IgD-negative memory B cell (primary cell): ENCODE measurements around the gene EIF3K. TPM values are rescaled to one million over a fixed set of nuclear protein-coding genes. Genes with fewer than 3 reads are reported as not detected.
"Not testable (repeated sequence)": the region's sequence is repeated elsewhere in the genome, so short reads cannot be mapped to it uniquely, and the experiment has no call there.

ENCODE experiments used
- H3K27ac Mint-ChIP-seq, 3 donors: one replicate each; pipeline ENCODE4 v1.8.0; 2020 to 2022; ENCODE audit warnings: mild to moderate bottlenecking in 3 of 3, mixed read lengths in 3 of 3, moderate library complexity in 1 of 3
- H3K27me3 Mint-ChIP-seq: one replicate; pipeline ENCODE4 v1.8.0; 2021; ENCODE audit warnings: mixed read lengths
- H3K36me3 Mint-ChIP-seq: one replicate; pipeline ENCODE4 v1.8.0; 2020; ENCODE audit warnings: mild to moderate bottlenecking, mixed read lengths
- H3K4me1 Mint-ChIP-seq, 3 donors: one replicate each; pipeline ENCODE4 v1.8.0; 2020 to 2022; ENCODE audit warnings: mixed read lengths in 3 of 3, mild to moderate bottlenecking in 1 of 3
- H3K4me3 Mint-ChIP-seq, 4 donors: one replicate each; pipeline ENCODE4 v1.8.0; 2020 to 2022; ENCODE audit warnings: mild to moderate bottlenecking in 4 of 4, mixed read lengths in 4 of 4, moderate library complexity in 3 of 4
- H3K9me3 Mint-ChIP-seq, 3 donors: one replicate each; pipeline ENCODE4 v1.8.0; 2020 to 2021; ENCODE audit warnings: mixed read lengths in 3 of 3, mild to moderate bottlenecking in 1 of 3
- polyA plus RNA-seq: library from polyadenylated mRNA; unstranded; fragments of 300-500 nt; fragmentation: Illumina TruSeq; gene quantifications from one replicate; pipeline ENCODE4 v1.2.3, GENCODE V29; 2021

The EIF3K gene
- polyA plus RNA-seq, 1 donor from 2014 or later = 371 TPM

DNA sequence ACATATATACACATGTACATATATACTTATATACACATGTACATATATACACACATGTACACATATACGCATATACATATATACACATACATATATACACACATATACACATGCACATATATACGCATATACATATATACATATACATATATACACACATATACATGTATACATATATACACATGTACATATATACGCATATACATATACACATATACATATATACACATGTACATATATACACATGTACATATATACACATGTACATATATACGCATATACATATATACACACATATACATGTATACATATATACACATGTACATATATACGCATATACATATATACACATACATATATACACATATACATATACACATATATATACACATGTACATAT is 16.1 kb upstream of the EIF3K start:
- H3K27me3 Mint-ChIP-seq, H3K4me1 Mint-ChIP-seq, H3K4me3 Mint-ChIP-seq, H3K27ac Mint-ChIP-seq, H3K9me3 Mint-ChIP-seq, H3K36me3 Mint-ChIP-seq: not testable (repeated sequence)

DNA sequence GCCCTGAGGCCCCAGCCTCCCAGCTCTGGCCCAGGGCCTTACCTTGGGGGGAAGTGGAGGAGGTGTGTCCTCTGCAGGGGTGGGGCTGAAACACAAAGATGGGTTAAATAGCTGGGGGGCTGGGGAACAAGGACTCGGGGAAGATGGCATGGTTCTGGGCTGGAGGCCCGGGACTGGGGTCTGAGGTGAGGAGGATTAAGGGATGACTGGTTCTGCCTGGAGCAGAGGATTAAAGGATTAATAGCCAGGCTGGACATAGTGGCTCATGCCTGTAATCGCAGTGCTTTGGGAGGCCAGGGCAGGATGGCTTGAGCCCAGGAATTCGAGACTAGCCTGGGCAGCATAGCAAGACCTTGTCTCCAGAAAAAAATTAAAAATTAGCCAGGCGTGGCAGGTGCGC is 12.9 kb upstream of the EIF3K start:
- no peaks in the 10 kb centered on the region for H3K27me3 Mint-ChIP-seq
- H3K4me1 Mint-ChIP-seq = peaks cover 0 to 1% (median under 1%) of the 10 kb centered on the region in 3 donors
- peaks cover 6% of the 10 kb centered on the region for H3K36me3 Mint-ChIP-seq
- no peak overlapping the region for H3K27ac Mint-ChIP-seq
- H3K9me3 Mint-ChIP-seq = no peaks in the 10 kb centered on the region
- no peak overlapping the region for H3K4me3 Mint-ChIP-seq

DNA sequence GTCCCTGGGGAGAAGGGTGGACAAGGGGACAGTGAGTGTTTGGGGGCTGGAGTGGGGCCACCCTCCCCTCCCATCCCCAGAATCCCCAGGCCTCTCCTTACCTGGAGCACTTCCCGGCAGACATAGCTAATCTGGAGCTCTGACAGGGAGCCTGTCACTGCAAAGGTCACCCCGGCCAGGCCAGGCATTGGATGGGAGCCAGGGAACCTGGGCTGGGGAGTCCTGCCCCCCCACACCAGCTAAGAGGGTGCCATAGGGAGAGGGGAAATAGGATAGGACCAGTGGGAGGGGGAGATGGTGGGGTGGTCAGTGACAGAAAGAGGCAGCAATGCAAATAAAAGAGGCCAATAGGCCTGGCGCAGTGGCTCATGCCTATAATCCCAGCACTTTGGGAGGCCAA is 4.7 kb upstream of the EIF3K start:
- H3K36me3 Mint-ChIP-seq = peaks cover 6% of the 10 kb centered on the region
- H3K27ac Mint-ChIP-seq = no peak overlapping the region
- H3K9me3 Mint-ChIP-seq = no peaks in the 10 kb centered on the region
- H3K4me3 Mint-ChIP-seq = peak overlapping the region in 1 of 4 donors; percentile 89
- no peaks in the 10 kb centered on the region for H3K27me3 Mint-ChIP-seq
- H3K4me1 Mint-ChIP-seq = peaks cover 11 to 25% (median 21%) of the 10 kb centered on the region in 3 donors

DNA sequence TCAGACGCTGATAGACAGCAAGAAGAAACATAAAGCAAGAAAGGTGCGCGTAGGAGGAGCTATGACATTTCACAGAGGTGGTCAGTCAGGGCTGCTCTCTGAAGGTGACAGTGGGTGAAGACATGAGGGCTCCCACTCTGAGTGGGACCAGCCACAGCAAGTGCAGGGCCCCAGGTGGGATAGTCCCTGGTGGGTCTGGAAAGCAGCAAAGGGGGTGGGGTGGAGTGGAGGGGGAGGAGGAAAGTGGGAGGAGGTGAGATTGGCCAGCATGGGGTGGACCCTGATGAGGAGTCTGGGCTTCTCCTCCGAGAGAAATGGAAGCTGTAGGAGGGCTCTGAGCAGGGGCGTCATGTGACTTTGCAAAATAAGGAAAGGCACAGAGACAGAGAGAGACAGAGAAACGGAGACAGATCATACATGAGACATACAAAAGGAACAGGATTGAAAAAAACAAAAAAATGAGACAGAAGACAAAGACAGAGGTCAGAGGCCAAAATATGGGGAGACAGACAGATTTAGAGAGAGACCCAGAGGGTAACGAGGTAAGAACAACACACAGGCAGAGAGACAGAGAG is 3.9 kb upstream of the EIF3K start:
- peaks cover 6% of the 10 kb centered on the region for H3K36me3 Mint-ChIP-seq
- H3K27ac Mint-ChIP-seq = peak overlapping the region in 2 of 3 donors; percentile 7 to 86
- peak overlapping the region; percentile 48 to 96 (median 90) for H3K4me3 Mint-ChIP-seq
- H3K9me3 Mint-ChIP-seq = no peaks in the 10 kb centered on the region
- no peaks in the 10 kb centered on the region for H3K27me3 Mint-ChIP-seq
- peaks cover 11 to 30% (median 25%) of the 10 kb centered on the region in 3 donors for H3K4me1 Mint-ChIP-seq

DNA sequence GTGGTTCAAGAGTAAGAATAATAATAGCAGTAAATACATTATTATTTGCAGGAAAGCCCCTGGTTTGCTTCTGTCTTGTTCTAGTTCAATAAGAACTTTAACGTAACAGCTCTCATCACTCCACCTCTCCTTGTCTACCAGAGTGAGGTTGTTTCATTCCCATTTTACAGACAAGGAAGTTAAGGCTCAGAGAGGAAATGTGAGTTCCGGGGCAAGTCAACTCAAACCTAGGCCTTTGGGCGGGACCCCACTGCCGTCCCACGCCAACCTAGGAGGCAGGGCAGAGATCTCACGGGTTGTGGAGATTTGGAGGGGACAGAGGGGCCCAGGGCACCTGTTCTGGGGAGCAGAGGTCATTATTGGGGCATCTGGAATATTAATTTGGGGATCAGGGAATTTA is 2.7 kb upstream of the EIF3K start:
- H3K27me3 Mint-ChIP-seq = no peaks in the 10 kb centered on the region
- no peaks in the 10 kb centered on the region for H3K9me3 Mint-ChIP-seq
- peak overlapping the region; percentile 87 to 99 (median 98) for H3K4me3 Mint-ChIP-seq
- peak overlapping the region; percentile 96 to 99 (median 98) for H3K27ac Mint-ChIP-seq
- H3K36me3 Mint-ChIP-seq = peaks cover 6% of the 10 kb centered on the region
- H3K4me1 Mint-ChIP-seq = peaks cover 11 to 31% (median 27%) of the 10 kb centered on the region in 3 donors

DNA sequence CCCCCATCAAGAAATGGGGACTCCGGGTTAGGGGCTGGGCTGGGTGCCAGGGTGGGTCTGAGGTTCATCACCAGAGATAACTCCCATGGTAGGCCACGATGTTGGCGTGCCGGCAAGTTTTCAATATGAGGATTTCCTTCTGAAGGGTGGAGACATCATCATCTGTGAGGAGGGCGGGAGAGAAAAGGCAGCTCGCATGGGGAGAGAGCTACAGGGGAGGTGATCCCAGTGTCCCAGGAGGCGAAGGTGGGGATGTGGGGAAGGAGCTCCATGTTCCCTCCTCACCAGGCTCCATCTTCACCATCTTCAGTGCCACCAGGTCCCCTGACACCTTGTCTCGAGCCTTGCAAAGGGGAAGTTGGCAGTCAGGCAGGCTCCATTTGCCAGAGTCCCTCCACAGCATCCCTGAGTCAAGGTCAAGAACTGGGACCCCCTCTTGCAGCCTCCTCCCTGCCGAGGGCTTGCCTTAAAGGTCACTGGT is 1.7 kb upstream of the EIF3K start:
- Mint-ChIP-seq H3K27ac (peak overlapping the region; percentile 96 to 98 (median 97)), H3K9me3 (no peaks in the 10 kb centered on the region), H3K27me3 (no peaks in the 10 kb centered on the region), H3K4me1 (peaks cover 11 to 31% (median 27%) of the 10 kb centered on the region in 3 donors), H3K4me3 (peak overlapping the region; percentile 87 to 99 (median 98)), H3K36me3 (peaks cover 6% of the 10 kb centered on the region)

DNA sequence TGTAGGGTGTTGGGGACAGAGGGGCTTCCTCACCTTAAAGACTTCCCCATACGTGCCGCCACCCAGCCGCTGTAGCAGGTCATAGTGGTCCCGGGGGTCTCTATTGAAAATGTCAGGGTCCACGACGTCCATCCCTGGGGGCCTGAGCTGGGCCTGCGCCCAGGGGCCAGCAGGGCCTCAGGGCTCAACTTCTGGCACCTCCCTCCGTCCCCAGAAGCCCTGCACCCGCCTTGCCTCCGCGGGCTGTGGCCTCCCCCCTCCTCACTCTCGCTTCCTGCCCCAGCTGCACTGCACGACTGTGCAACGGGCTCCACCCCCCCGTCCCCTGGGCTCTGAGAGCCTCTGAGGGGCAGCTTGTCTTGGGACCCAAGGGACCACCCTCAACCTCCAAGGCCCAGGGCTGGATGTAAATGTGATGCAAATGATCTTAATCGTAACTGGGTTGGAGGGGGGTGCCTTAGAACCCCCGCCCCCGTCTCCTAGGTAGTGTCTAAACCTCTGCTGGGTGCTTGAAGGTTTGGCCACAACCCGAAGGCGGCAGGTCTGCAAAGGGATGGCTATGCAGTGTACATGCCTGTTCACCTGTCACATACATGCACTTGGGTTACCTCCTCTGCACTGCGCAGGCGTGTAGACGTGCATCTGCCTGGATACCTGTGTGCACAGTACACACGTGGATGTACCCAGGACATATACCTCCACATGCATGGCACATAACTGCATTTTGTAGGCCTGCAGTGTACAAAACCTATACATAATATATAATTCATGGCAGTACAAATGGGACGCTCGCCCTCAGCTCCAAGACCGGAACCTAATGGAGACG is 1.0 kb upstream of the EIF3K start, which contains the start of gene MAP4K1:
MAP4K1 (minus strand) TSS at position 190 of the 826 bp plus-strand sequence; CDS start at position 132, 58 bp downstream.
- peaks cover 6% of the 10 kb centered on the region for H3K36me3 Mint-ChIP-seq
- peak within 1 kb of the TSS; percentile 96 to 99 (median 98) for H3K27ac Mint-ChIP-seq
- peak within 1 kb of the TSS; percentile 87 to 99 (median 98) for H3K4me3 Mint-ChIP-seq
- H3K27me3 Mint-ChIP-seq = no peaks in the 10 kb centered on the region
- H3K9me3 Mint-ChIP-seq = no peaks in the 10 kb centered on the region
- H3K4me1 Mint-ChIP-seq = peaks cover 11 to 28% (median 25%) of the 10 kb centered on the region in 3 donors

DNA sequence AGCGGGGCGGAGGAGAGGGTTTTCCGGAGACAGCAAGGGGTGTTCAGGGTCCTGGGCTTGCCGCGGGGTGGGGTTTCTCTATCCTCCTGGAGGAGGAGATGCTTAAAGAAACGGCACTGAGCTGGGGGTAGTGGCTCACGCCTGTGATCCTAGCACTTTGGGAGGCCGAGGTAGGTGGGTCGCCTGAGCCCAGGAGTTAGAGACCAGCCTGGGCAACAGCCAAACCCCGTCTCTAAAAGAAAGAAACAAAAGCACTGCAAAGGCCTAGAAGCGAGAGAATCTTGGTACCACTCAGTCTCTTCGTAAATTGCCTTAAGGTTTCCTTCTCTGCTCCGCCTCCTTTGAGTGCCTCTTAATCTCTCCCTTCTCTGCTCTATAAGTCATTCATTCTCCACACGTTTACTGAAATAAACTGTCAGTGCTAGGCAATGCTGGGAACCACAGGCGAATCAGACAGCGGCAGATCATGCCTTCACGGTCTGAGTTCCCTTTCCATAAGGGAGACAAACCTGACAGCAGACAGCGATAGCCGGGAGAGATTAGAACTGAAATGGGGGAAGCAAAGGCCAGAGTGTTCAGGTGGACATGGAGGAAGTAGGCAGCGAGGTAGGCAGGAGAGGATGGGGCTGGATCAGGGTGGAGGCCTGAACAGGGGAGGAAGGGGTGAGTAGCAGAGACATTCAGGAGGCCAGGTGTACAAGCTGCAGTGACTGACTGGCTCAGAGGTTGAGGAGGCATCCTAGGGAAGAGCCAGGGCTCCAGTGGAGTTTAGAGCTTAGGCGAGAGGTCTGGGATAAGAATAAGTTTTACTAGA is 580 bp downstream of the EIF3K start:
- Mint-ChIP-seq H3K9me3 (no peaks in the 10 kb centered on the region), H3K4me1 (peaks cover 11 to 25% (median 25%) of the 10 kb centered on the region in 3 donors), H3K27ac (peak overlapping the region; percentile 96 to 99 (median 98)), H3K27me3 (no peaks in the 10 kb centered on the region), H3K36me3 (peaks cover 6% of the 10 kb centered on the region), H3K4me3 (peak overlapping the region; percentile 87 to 99 (median 98))

DNA sequence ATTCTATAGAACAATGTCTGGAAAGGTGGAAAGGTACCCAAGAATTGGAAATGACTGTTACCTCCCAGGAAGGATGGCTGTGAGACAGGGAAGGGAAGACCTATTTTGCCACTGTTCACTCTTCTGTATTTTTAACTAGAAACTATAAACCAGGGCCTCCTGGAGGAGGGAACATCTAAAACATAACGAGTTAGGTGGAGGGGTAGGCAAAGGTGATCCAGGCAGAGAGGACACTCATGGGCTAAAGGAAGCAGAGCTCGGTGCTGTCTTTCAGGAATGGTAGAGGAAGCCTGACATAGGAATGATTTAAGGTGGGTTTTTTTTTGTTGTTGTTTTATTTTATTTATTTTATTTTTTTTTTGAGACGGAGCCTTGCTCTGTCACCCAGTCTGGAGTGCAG is 5.8 kb downstream of the EIF3K start:
- H3K4me1 Mint-ChIP-seq = peaks cover 0 to 9% (median 4%) of the 10 kb centered on the region in 3 donors
- no peak overlapping the region for H3K4me3 Mint-ChIP-seq
- no peak overlapping the region for H3K27ac Mint-ChIP-seq
- no peaks in the 10 kb centered on the region for H3K9me3 Mint-ChIP-seq
- H3K27me3 Mint-ChIP-seq = no peaks in the 10 kb centered on the region
- peaks cover 2% of the 10 kb centered on the region for H3K36me3 Mint-ChIP-seq

DNA sequence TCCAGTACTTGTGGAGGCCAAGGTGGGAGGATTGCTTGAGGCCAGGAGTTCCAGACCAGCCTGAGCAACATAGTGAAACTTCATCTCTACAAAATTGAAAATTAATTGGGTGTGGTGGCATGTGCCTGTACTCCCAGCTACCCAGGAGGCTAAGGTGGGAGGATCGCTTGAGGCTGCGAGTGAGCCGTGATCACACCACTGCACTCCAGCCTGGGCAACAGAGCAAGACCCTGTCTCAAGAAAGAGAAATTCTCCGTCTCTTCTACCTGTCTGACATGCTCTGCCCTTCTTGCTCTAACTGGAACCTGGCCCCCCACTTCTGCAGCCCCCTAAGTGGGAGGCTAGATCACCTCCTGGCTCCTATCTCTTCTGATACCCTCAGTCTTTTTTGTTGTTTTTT is 7.4 kb downstream of the EIF3K start:
- H3K36me3 Mint-ChIP-seq = peaks cover 2% of the 10 kb centered on the region
- no peak overlapping the region for H3K4me3 Mint-ChIP-seq
- H3K27ac Mint-ChIP-seq = no peak overlapping the region

DNA sequence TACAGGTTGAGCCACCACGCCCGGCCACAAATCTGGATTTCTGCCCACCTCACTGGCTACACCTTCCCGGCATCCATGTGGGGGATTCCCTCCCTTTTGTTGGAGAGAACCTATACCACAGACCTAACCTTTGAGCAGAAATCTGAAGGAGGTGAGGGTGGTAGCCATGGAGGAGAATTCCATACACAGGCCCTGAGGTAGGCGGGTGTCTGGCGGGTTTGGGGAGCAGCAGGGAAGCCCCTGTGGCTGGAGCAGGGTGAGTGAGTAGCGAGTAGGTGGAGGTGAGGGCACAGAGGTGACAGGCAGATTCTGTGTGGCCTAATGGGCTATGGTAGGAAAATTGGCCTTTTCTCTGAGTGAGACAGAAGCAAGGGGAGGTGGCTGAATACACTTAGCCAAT is 10.6 kb downstream of the EIF3K start:
- Mint-ChIP-seq H3K4me3 (peak overlapping the region in 1 of 4 donors; percentile 56), H3K9me3 (no peaks in the 10 kb centered on the region), H3K36me3 (peaks cover 6% of the 10 kb centered on the region), H3K27ac (no peak overlapping the region), H3K27me3 (no peaks in the 10 kb centered on the region), H3K4me1 (peaks cover 1 to 8% (median 3%) of the 10 kb centered on the region in 3 donors)

More for the DNA sequence above, 7.4 kb downstream of the EIF3K start:
- Mint-ChIP-seq H3K4me1 (peaks cover 0 to 4% (median 0%) of the 10 kb centered on the region in 3 donors), H3K9me3 (no peaks in the 10 kb centered on the region), H3K27me3 (no peaks in the 10 kb centered on the region)

DNA sequence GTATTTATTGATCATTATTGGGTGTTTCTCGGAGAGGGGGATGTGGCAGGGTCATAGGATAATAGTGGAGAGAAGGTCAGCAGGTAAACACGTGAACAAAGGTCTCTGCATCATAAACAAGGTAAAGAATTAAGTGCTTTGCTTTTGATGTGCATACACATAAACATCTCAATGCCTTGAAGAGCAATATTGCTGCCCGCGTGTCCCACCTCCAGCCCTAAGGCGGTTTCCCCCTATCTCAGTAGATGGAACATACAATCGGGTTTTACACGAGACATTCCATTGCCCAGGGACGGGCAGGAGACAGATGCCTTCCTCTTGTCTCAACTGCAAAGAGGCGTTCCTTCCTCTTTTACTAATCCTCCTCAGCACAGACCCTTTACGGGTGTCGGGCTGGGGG is 12.3 kb downstream of the EIF3K start:
- not testable (repeated sequence) for H3K36me3 Mint-ChIP-seq, H3K9me3 Mint-ChIP-seq, H3K27me3 Mint-ChIP-seq, H3K4me3 Mint-ChIP-seq
- H3K27ac Mint-ChIP-seq = peak overlapping the region in 1 of 3 donors; percentile 21
- peaks cover 6 to 11% (median 7%) of the 10 kb centered on the region in 3 donors for H3K4me1 Mint-ChIP-seq

DNA sequence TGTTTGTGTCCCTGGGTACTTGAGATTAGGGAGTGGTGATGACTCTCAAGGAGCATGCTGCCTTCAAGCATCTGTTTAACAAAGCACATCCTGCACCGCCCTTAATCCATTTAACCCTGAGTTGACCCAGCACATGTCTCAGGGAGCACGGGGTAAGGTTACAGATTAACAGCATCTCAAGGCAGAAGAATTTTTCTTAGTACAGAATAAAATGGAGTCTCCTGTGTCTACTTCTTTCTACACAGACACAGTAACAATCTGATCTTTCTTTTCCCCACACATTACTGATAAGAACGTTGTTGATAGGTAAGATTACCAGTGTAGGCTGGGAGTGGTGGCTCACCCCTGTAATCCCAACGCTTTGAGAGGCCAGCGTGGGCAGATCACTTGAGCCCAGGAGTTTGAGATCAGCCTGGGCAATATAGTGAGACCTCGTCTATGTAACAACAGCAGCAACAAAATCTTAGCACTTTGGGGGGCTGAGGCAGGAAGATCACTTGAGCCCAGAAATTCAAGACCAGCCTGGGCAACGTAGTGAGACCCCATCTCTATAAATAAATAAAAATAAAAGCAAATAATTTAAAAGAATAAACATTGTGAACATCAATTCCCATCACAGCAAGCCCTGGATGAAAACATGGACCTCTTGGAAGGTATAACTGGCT is 13.0 kb downstream of the EIF3K start:
- not testable (repeated sequence) for H3K9me3 Mint-ChIP-seq, H3K4me3 Mint-ChIP-seq, H3K27ac Mint-ChIP-seq

DNA sequence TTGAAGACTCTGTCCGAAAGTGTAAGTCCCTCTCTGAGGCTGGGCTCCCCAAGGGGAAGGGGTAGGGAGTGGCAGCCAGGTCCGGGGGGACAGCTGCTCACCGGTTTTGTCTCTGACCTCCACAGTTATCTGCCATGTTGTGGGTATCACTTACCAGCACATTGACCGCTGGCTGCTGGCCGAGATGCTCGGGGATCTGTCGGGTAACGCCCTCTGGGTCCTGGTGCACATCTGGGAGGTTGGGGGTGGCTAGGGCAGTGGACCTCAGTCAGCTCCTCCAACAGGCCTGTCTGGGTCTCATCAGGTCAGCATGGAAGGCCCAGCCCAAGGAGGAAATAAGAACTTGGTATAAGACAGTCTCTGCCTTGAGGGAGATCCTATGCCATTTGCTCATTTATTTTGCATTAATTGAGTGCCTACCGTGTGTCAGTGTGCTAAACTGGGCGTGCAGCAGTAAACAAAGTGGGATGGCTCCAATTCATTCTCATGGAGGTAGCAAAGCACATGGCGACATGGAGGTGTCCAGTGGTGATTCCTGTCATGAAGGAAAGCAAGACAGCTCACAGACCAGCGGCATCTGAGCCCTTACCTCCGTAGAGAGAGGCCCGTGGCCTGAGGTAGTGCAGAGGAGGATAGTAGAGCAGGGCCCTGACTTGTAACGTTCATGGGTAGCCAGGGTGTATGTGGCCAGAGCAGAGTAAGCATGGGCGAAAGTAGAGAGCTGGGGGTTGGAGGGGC is 13.7 kb downstream of the EIF3K start:
- peaks cover 8% of the 10 kb centered on the region for H3K36me3 Mint-ChIP-seq
- H3K9me3 Mint-ChIP-seq = no peaks in the 10 kb centered on the region
- H3K4me1 Mint-ChIP-seq = peaks cover 14 to 20% (median 15%) of the 10 kb centered on the region in 3 donors
- H3K4me3 Mint-ChIP-seq = no peak overlapping the region
- H3K27me3 Mint-ChIP-seq = no peaks in the 10 kb centered on the region
- H3K27ac Mint-ChIP-seq = peak overlapping the region in 1 of 3 donors; percentile 23

More for the DNA sequence above, 13.0 kb downstream of the EIF3K start:
- H3K36me3 Mint-ChIP-seq, H3K27me3 Mint-ChIP-seq: not testable (repeated sequence)
- H3K4me1 Mint-ChIP-seq = peaks cover 11 to 15% (median 13%) of the 10 kb centered on the region in 3 donors
